Thoracic aorta (tissue), 2 donors: ENCODE results near the gene ATG16L2. TPM values are rescaled to one million over a fixed set of nuclear protein-coding genes. Genes with fewer than 3 reads are reported as not detected.

Experiments used
- ATAC-seq: fragments of 150-250 bp; one replicate; pipeline ENCODE4 v1.8.0; 2017; ENCODE audit warnings: low read depth; ENCODE audit not compliant: insufficient number of reproducible peaks, low FRiP score
- DNase-seq: peaks from one replicate; pipeline ENCODE4 v3.0.0-alpha.2; 2020; ENCODE audit warnings: low spot score
- H3K27ac ChIP-seq, 2 donors: fragments of 200-600 bp; sonication (generic); 1 replicate in 1 of 2; 2 replicates in 1 of 2; pipeline ENCODE4 v1.5.1; 2016; ENCODE audit warnings: mild to moderate bottlenecking in 2 of 2, moderate library complexity in 2 of 2
- H3K27me3 ChIP-seq: fragments of 200-600 bp; sonication (generic); replicated peaks from 2 replicates; pipeline ENCODE4 v1.6.0; 2016; ENCODE audit warnings: mild to moderate bottlenecking; ENCODE audit not compliant: insufficient read depth
- H3K36me3 ChIP-seq: fragments of 200-600 bp; sonication (generic); one replicate; pipeline ENCODE4 v1.5.1; 2016
- H3K4me1 ChIP-seq, 2 donors: fragments of 200-600 bp; sonication (generic); 1 replicate in 1 of 2; 2 replicates in 1 of 2; pipeline versions ENCODE4 v1.5.1 to v1.6.0; 2016; ENCODE audit warnings: low read depth in 2 of 2, mild to moderate bottlenecking in 1 of 2; ENCODE audit not compliant: control insufficient read depth in 1 of 2
- H3K4me3 ChIP-seq: fragments of 200-600 bp; sonication (generic); 2 replicates; pipeline ENCODE4 v1.5.1; 2016; ENCODE audit warnings: mild to moderate bottlenecking
- H3K9me3 ChIP-seq: fragments of 200-600 bp; sonication (generic); 2 replicates; pipeline ENCODE4 v1.5.1; 2016
- total RNA-seq, 2 donors: library from RNA; depleted of rRNA; stranded (reverse); fragments of >200 nt; gene quantifications; one replicate each; pipeline versions ENCODE4 v1.1.0 to v1.2.3, GENCODE V29; 2016
- TF ChIP-seq, protein P1 (sequence below): fragments of 200-600 bp; sonication (generic); IDR thresholded peaks from one replicate; pipeline ENCODE4 v1.5.1; 2019; ENCODE audit warnings: antibody characterized with exemption

Gene ATG16L2
- total RNA-seq, 2 donors from 2014 or later, result 36.0 to 65.5 TPM

DNA sequence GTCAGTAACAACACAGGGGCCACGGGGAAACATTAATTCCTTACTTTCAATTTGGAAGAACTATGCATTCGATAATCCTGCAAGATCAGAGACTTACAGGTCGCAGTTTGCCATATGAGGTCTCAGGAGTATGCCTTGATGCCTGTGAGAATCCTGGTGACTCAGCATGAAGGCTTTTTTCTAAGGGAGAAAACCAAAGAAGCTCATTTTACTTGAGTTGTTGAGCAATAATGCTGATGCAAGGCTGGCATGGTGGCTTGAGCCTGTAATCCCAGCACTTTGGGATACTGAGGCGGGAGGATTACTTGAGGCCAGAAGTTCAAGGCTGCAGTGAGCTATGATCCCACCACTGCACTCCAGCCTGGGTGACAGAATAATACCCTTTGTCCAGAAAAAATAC, 26.6 kb downstream of the ATG16L2 start:
- H3K4me1 ChIP-seq, result peaks cover 11 to 46% of the 10 kb centered on the region in 2 donors
- no peaks in the 10 kb centered on the region for H3K9me3 ChIP-seq
- TF ChIP-seq, protein P1, sequence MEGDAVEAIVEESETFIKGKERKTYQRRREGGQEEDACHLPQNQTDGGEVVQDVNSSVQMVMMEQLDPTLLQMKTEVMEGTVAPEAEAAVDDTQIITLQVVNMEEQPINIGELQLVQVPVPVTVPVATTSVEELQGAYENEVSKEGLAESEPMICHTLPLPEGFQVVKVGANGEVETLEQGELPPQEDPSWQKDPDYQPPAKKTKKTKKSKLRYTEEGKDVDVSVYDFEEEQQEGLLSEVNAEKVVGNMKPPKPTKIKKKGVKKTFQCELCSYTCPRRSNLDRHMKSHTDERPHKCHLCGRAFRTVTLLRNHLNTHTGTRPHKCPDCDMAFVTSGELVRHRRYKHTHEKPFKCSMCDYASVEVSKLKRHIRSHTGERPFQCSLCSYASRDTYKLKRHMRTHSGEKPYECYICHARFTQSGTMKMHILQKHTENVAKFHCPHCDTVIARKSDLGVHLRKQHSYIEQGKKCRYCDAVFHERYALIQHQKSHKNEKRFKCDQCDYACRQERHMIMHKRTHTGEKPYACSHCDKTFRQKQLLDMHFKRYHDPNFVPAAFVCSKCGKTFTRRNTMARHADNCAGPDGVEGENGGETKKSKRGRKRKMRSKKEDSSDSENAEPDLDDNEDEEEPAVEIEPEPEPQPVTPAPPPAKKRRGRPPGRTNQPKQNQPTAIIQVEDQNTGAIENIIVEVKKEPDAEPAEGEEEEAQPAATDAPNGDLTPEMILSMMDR, result no peak
- H3K27ac ChIP-seq, result no peak overlapping the region
- DNase-seq (no peak), ATAC-seq (no peak)
- H3K27me3 ChIP-seq, result no peaks in the 10 kb centered on the region
- no peak overlapping the region for H3K4me3 ChIP-seq
- H3K36me3 ChIP-seq, result peaks cover 29% of the 10 kb centered on the region

DNA sequence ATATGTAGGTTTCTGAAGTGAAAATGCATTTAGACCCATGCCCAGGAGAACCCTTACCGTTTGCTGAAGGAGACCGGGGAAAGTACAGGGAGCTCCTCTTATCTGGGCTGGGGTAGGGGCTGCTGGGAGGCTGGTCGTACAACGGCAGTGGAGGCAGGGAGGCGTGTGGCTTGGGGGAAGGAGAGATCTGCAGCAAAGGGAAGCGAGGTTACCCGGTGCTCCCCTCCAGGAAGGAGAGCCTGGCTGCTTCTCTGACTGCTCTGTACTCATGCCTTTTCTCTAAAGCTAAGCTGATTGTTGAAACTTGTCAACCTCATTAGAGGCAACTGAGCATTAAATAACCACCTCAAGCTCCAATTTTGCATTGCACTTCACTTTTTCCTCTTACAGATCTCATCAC, 27.2 kb downstream of the ATG16L2 start:
- Histone ChIP-seq H3K4me3 (no peak overlapping the region), H3K27me3 (no peaks in the 10 kb centered on the region), H3K27ac (no peak overlapping the region), H3K36me3 (peaks cover 29% of the 10 kb centered on the region), H3K9me3 (no peaks in the 10 kb centered on the region), H3K4me1 (peaks cover 5 to 40% of the 10 kb centered on the region in 2 donors)
- no peak for DNase-seq
- TF ChIP-seq, protein P1, result no peak
- ATAC-seq, result no peak

DNA sequence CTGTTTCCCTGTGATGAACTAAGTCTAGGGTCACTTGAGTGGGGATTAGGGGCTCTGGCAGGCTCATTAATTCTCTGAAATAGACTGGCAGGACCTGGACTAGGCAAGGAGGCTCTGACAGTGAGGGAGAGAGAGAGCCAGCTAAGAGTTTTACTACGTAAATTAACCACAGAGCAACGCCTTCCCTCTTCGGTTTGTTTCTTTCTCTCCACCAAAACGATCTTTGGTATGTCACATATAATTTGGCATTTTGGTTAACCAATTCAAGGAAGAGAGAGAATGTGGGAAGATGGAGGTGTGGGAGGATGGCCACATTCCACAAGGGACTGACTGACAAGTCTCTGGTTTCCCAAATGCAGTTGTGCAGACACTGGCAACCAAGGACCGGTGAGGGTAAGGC, 27.9 kb downstream of the ATG16L2 start:
- Histone ChIP-seq H3K9me3 (no peaks in the 10 kb centered on the region), H3K27me3 (no peaks in the 10 kb centered on the region), H3K36me3 (peaks cover 29% of the 10 kb centered on the region), H3K4me1 (peaks cover 0 to 33% of the 10 kb centered on the region in 2 donors), H3K4me3 (no peak overlapping the region), H3K27ac (no peak overlapping the region)
- TF ChIP-seq, protein P1, result no peak
- ATAC-seq (no peak), DNase-seq (no peak)

DNA sequence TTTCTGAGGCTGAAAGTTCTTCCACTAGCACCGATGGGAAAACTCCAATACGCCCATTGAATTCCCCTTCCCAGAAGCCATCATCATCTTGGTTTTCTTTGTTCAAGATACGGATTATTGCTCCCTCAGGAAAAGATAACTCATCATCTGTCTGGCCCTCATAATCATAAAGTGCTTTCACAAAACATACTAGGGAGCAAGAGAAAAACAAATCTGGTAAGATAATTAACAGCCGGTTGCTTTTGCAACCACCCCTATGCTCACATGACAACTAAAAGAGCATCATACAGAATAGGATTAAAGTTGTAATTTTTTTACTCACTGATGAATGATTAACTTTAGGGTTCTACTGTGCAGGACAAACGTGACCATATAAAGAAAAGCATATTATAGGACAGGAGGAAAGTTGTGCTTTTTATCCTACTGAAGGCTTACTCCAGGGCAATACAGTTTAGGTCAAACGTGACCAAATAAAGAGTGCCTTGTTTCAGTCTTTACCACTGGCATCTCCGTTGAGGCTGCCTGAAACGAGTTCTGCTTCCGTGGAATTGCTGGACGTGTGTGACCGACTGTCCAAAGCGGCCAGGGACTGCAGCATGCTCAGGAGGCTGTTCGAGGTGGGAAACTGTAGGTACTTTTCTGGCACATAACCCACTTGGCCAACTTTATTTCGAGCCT, 28.6 kb downstream of the ATG16L2 start:
- TF ChIP-seq, protein P1, result no peak
- Histone ChIP-seq H3K36me3 (peaks cover 24% of the 10 kb centered on the region), H3K27ac (no peak overlapping the region), H3K4me3 (no peak overlapping the region), H3K4me1 (peaks cover 0 to 28% of the 10 kb centered on the region in 2 donors), H3K27me3 (no peaks in the 10 kb centered on the region), H3K9me3 (no peaks in the 10 kb centered on the region)
- ATAC-seq, result no peak
- no peak for DNase-seq

DNA sequence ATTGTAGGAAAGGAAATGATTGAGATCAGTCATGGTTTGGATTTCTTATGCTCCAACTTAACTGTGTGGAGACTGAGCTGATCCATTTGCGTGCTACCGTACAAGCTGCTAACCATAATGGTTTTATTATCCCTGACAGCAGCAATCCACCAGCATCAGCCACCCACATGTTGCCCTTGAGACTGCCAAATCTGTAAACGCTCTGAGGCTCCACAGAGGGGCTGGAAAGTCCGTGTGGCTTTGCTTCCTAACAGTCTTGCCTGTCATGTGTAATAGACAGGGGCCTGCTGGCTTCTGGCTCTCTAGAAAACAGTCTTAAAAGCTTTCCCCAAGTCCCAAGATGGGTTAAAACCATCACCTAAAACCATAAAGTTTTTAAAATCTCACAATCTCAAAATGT, 30.1 kb downstream of the ATG16L2 start:
- DNase-seq (no peak), ATAC-seq (no peak)
- Histone ChIP-seq H3K36me3 (peaks cover 17% of the 10 kb centered on the region), H3K4me3 (no peak overlapping the region), H3K4me1 (peaks cover 3 to 12% of the 10 kb centered on the region in 2 donors), H3K9me3 (no peaks in the 10 kb centered on the region), H3K27ac (no peak overlapping the region), H3K27me3 (no peaks in the 10 kb centered on the region)
- TF ChIP-seq, protein P1, result no peak
